ENCODE results near the gene MTTP.

MTTP gene

DNA sequence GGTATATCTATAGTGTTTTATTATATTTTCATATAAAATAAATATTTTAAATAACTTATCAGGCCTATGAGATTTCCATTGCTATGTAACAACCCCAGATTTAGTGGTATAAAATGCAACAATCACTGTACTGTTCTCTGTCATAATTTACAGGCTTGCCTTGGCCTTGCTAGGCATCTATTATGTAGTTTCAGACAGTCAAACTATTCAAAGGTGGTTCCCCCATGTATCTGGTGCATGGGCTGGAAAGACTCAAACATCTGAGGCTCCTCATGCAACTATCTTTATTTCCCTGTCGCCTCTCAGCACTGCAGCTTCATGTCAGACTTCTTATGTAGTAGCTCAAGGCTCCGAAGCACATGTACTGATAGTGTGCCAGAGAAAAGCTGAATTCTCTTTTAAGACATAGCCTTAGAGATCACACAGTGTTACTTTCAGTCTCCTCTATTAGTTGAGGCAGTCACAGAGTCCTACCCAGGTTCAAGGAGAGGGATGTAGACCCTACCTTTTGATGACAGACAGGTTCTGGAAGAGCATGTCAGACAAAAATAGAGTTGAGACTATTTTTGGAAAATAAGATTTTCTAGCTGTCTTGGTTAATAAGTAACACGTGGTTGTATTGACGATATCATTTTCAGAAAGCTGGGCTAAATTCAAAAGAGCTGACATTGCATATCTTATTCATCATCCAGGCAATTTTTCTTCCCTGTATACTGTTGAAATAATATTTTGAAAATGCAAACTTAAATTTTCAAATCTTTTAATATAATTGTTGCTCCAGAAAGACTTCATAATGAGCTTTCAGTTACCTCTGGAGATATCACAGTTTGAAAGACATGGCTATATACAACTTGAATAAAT lies 19.4 kb downstream of the MTTP start:
- no peak for DNase-seq (ENCODE audit: low read depth in 2 of 2, low spot score in 1 of 2)

DNA sequence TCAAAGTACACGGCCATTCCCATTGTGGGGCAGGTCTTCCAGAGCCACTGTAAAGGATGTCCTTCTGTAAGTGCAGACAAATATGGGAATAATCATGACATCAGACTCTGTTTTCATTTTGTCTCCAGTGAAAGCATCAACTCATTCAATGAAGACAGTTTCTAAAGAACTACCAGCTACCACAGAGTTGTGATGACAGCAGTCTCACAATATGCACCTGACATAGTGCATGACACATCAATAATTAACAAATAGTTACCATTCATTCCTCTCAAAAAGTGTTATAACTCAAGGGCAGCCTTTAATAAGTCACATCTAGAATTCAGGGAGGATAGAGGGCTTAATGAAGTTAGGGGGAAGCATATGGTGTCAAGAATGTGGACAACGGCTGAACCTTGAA lies 20.2 kb downstream of the MTTP start:
- no peak for DNase-seq (ENCODE audit: low read depth in 2 of 2, low spot score in 1 of 2)

DNA sequence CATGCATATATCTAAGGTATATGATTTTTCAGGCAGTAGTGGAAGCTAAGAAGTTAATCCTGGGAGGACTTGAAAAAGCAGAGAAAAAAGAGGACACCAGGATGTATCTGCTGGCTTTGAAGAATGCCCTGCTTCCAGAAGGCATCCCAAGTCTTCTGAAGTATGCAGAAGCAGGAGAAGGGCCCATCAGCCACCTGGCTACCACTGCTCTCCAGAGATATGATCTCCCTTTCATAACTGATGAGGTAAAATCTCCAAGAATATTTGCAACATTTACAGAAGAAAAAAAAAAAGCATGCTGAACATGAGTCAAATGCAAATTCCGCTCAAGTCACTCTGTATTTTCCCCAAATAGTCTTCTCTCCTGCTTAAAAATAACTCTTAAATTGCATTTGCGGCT lies 32.1 kb downstream of the MTTP start:
- DNase-seq (ENCODE audit: low read depth in 2 of 2, low spot score in 1 of 2) = no peak

DNA sequence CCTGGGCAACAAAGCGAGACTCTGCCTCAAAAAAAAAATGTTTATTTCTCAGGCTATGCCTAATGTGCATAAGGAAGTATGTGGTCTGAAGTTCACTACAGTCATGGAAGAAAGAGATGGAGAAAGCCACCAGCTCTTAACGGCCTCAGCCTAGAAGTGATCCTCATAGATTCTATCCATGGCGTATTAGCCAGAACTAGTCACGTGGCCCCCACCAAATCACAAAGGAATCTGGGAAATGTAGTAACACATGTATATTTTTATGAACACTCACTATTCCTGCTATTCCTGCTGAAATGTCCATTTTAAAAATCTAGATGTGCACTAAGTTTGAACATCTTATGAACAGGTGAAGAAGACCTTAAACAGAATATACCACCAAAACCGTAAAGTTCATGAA lies 33.8 kb downstream of the MTTP start:
- no peak for DNase-seq (ENCODE audit: low read depth in 2 of 2, low spot score in 1 of 2)

DNA sequence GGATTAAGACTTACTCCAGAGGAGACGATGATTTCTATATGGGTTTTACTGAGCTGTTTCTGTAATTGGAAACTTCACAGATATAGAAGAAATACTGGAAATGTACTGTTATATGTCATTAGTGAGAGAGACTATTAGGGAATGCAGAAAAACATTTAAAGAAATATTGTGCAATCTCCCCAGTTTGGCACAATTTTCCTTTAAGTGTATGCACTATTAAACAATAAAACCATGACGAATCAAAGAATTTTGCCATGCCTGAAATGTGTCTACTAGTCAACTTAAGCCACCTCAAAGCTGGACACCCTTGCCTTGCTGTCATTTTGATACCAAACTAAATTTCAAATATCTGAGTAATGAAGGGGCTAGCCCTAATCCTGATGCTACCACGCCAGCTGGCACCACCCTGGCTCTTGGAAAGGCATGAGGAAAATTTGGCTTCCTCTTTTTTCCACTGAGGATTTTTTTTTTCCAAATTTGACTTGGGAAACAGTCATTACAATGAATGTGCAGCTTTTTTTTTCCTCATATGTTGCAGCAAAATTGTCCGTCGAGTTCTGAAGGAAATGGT lies 36.1 kb downstream of the MTTP start:
- DNase-seq (ENCODE audit: low read depth in 2 of 2, low spot score in 1 of 2) = no peak

DNA sequence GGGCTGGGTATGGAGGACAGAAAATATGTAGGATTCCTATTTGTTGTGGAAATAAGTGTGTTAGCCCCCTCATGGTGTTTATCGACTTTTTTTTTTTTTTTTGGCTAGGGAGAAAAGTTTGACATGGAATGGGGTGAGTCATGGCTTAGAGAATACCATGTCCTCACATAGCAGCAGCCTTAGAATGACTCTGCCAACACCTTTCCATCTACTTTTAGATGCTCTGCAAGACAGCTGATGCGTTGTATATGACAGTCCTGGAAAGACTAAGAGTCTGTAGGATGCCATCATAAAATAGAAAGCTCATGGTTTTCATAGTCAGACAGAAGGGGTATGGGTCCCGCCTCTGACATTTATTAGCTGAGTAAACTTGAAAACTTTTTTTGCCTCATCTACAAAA lies 37.7 kb downstream of the MTTP start:
- DNase-seq (ENCODE audit: low read depth in 2 of 2, low spot score in 1 of 2) = no peak

DNA sequence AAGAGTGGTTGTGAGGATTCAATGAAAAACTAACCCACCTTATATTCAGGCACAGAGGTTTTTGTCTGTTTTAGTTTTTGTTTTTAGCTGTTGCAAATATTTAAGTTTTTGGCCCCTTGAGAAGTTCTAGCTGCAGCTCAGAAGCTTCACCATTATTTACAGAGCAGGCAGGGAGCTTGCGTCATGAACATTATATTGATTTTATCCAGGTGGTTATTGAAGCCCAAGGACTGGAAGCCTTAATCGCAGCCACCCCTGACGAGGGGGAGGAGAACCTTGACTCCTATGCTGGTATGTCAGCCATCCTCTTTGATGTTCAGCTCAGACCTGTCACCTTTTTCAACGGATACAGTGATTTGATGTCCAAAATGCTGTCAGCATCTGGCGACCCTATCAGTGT lies 38.1 kb downstream of the MTTP start:
- DNase-seq (ENCODE audit: low read depth in 2 of 2, low spot score in 1 of 2) = no peak

DNA sequence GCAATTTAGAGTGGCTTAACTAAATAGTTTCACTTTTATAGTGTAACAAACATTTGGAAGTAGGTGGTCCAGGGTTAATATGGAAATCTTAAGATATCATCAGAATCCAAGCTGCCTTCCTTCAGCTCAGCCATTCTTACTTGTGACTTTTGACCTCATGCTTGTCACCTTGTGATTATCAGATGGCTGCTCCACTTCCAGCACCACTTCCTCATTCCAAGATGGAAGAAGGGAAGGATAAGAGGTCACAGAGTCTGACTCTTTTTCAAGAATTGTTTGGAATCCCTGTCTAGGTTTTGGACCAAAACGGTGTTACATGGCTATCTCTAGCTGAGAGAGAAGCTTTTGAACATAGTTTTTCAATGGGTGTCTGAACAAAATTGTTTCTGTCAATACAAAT lies 39.9 kb downstream of the MTTP start:
- no peak for DNase-seq (ENCODE audit: low read depth in 2 of 2, low spot score in 1 of 2)

DNA sequence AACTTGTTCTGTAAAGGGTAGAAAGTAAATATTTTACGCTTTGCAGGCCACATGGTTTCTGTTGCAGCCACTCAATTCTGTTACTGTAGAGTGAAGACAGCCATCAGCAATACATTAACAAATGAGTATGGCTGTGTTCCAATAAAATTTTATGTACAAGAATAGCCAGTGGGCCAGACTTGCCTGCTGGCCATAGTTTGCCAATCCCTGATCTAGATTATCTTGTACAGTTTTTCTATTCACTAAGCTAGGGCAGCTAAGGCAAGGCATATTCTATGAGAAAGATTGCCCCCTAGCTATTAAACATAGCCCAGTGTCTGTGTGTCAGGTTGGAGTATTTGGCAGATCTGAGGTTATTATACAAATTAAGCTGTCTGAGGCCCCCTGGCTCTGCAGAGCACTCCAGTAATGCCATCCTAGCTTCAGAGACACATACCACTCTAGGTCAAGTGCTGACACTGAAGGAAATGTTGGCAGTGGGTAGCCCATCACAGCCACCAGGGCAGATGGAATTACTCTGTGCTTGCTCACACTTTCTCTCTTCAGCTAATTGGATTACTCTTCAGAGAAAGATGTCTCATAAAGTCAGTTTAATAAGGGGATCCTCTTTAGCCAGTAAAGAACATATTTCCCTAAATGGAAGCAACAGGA lies 40.7 kb downstream of the MTTP start:
- DNase-seq (ENCODE audit: low read depth in 2 of 2, low spot score in 1 of 2) = no peak

DNA sequence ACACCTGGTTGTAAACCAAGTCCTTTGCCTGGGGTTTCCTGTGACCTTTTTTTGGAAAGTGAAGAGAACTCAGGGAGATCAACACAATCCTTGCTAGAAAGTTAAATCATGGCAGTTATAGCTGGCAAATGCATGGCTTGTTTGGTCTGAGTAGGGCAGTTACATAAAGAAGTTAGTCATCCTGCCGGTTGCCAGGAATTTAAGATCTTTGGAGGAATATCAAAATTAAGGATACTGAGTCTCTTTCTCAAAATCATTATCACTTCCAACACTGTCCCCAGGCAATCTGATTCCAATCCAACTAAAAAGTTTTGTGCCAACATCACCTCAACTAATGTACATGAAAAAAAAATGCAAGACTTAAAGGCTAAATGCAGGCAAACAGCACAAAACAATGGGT lies 42.8 kb downstream of the MTTP start:
- no peak for DNase-seq (ENCODE audit: low read depth in 2 of 2, low spot score in 1 of 2)

DNA sequence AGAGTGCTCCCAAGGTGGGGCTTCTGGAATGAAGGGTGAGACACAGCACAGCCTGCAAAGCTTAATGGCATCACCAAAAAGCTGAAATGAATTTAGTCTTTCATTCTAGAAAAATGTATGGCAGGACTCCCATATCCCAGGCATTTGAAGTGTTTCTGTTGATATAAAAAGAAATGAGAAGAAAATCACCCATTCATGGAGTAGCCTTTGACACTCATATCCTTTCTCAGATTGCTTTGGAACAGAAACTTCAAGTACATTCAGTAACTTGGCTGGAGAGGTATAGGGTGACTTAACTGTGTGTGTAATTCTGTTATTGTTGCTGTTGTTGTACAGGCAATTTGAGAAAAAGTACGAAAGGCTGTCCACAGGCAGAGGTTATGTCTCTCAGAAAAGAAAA lies 47.7 kb downstream of the MTTP start:
- DNase-seq (ENCODE audit: low read depth in 2 of 2, low spot score in 1 of 2) = no peak

DNA sequence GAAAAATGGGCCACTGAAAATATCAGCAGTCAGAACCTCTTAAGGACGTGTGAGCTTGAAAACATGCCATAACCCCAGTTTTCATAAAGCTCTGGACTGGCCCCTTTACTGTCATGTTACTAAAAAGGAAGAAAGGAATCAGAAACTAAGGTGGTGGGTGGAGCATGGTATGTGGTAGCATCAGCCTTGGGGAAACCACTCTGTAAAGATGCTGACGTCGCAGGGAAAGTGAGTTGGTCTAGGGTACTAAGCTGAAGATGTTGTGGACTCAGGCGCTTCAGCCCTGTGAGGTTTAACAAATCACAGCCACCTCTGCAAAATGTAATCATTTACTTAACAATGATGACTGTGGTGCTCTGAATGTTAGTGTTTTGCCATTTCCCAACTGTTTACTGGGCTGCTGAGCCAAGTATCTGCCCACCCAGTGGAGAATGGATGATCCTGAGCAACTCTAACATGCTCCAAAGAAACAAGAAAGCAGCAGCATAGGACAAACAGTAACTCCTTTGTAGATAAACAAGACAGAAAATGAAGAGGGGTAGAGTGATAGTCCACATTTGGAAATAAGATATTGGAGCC lies 49.6 kb downstream of the MTTP start:
- DNase-seq (ENCODE audit: low read depth in 2 of 2, low spot score in 1 of 2) = no peak

DNA sequence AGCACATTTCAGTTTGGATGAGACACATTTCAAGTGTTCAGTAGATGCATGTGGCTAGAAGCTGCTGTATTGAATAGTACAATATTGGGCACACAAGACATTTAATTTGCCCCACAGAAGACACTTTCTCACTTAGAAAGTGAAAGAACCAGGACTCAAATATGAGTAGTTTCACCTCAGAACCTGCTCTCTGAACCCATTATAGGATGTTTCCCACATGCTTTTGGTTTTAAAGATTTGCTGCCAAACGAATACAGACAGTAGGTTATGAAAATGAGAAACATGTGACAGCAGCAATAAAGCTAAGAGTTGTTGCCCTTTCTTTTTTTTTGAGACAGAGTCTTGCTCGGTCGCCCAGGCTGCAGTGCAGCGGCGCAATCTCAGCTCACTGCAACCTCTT lies 50.7 kb downstream of the MTTP start:
- no peak for DNase-seq (ENCODE audit: low read depth in 2 of 2, low spot score in 1 of 2)

DNA sequence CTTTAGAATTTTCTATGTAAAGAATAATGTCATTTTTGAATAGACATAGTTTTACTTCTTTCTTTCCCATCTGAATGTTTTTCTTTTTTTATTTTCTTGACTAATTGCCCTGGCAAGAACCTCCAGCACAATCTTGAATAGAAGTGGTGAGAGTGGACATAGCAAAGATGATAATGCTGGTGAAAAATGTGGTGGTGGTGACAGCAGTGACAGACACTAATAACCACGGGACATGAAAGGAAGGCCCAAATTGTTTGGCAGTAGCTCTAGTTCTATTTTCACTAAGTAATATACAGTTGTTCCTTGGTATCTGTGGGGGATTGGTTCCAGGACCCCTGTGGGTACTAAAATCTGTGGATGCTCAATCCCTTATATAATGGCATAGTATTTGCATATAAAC lies 53.4 kb downstream of the MTTP start:
- no peak for DNase-seq (ENCODE audit: low read depth in 2 of 2, low spot score in 1 of 2)

DNA sequence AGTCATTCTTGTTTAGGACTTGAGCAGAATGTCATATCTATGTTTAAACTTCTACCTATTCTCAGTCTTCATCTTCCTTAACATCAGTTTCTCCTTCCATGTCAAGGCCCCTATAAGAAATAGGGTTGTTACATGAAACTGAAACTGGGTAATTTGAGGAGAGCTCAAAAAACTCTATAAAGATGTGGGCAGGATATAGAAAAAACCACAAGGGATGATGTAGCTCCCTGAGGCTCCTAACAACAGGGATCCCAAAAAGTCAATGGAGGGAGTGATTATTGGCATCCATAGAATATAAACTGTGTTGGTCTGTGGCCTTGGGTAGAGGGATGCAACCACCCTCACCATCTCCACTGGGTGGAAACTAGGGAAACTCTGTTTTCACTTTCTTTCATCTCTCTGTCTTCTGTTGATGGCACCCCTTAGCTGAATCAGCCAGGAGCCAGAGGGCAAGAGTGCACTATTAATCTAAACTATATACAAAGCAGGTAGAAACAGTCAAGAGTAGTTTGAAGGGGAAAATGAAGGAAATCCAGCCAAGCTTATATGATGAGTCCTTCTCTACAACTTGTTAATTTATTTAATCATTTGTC lies 55.4 kb downstream of the MTTP start:
- DNase-seq (ENCODE audit: low read depth in 2 of 2, low spot score in 1 of 2) = no peak

DNA sequence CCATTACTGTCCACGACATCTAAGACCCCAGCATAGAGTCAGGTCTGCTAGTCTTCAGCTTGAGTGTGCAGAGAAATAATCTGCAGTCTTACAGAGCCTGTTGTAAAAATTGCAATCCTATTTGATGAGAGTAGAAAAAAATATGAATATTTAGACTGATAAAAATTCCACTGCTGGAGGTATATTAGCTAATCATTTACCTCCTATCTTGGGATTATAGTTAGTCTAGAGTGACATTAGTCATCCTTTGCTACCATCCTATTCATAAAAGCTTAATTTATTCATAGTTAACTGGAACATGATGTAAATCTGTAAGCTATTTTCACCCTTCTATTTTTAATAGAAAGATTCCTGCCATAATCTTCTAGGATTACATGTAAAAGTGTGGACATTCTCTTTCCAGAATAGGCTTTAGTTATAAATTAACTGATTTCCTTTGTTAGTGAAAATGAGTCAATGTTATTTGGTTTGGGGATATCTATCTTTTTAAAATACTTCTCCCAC lies 56.3 kb downstream of the MTTP start:
- DNase-seq (ENCODE audit: low read depth in 2 of 2, low spot score in 1 of 2) = no peak

DNA sequence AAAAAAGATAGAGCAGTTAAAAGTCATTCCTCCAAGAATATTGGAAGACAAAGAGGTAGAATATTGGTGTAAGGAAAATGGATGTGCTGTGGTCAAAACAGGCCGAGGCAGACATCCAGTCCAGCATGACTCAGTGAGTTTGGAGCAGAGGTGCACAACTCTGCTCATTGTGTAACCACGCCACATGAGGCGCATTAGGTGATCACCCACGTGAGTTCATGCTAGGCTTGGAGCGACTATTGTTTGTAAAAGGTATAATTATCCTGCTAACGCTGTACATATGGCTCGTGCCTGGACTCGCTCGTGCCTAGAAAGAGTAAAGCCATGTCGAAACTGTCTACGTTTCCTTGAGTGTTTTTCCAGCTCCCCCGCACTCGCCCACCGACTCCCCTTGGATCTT lies 59.1 kb downstream of the MTTP start:
- no peak for DNase-seq (ENCODE audit: low read depth in 2 of 2, low spot score in 1 of 2)

DNA sequence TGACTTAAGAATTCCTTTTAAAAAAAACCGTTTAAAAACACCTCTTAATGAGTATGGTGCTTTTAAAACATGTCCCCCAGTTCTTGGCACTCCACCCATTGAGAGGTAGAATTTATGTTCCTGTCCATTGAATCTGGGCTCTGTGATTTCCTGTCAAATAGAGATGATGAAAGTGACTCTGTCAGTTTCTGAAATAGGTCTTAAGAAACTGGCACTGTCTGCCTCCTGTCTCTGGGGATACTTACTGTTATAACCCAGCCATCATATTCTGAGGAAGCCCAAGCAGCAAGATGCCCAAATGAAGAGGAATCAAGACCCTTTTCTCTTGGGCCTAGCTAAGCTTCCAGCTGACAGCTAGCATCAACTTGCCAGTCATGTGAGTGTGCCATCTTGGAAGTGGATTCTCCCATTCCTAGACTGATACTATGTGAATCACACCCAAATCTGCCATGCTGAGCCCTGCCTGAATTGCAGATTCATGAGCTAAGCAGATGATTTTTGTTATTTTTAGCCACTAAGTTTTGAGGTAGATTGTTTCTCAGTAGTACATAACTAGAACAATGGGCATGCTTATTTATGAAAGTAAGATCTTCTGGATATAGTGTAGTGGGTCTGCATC lies 60.2 kb downstream of the MTTP start:
- DNase-seq (ENCODE audit: low read depth in 2 of 2, low spot score in 1 of 2) = no peak

DNA sequence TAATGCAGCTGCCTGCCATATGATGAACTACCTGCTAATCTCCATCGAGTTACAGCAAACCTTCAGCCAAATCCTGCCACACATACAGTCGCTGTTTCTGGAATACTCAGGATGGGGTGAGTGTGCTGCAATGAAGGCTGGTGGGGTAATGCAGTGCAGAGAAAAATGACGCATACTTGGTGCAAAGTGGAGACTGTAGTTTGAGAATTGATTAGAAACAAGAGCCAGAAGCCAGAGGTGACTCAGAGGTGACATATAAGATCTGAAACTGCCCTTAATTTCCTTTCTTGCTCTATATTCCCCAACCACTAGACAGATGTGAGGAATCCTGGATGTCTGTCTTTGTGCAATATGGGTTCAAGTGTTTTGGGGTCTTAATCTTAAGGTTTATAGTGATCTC lies 61.0 kb downstream of the MTTP start:
- no peak for DNase-seq (ENCODE audit: low read depth in 2 of 2, low spot score in 1 of 2)

DNA sequence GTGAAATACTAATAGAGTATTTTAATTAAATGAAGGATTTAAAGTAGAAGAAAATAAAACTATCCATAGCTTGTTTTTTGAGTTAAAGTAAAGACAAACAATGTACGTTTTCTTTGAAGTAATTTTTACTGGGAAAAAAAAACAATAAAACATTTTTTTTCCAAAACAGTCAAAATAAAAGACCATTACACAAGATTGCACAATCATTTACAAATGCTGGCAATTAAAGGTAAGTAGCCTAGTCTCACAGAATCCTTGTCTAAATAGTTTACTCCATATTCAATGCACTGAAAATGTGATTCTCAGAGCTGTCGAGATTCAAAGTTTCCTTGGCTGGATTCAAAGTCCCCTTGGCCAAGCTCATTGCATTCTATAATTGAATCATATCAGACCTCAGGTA lies 61.8 kb downstream of the MTTP start:
- no peak for DNase-seq (ENCODE audit: low read depth in 2 of 2, low spot score in 1 of 2)

DNA sequence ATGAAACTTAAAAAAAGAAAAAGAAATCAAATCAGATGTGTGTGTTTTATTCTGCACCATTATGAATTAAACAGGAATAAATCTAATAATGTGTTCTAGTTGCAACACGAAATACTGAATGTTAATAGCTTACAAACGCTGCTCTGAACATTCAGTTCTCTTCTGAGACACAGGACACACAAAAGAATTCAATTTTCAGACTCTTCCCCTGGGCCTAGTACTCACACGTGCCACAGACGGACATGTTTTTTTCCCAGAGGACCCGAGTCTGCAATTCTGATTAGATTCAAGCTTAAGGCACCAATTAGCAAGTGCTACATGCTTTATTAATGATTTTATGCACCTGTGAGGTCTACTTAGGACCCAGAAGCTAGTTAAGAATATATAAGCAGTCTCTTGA lies 62.5 kb downstream of the MTTP start:
- DNase-seq (ENCODE audit: low read depth in 2 of 2, low spot score in 1 of 2) = no peak

All from stimulated activated CD8-positive, alpha-beta memory T cell treated with anti-CD3 and anti-CD28 coated beads, Interleukin-4, amount 100 ng/mL, for 4 hours (primary cell).